OCI-LY1 (cell line): ENCODE data around the gene UBR3.

Source experiments
- CTCF ChIP-seq: fragments of 200-600 bp; sonication (generic), shearing (Covaris generic); IDR thresholded peaks from 2 replicates; pipeline ENCODE4 v1.5.1; 2017; ENCODE audit warnings: mild to moderate bottlenecking, antibody characterized with exemption, low read length, moderate library complexity, mixed read lengths
- EZH2 ChIP-seq: fragments of 200-600 bp; sonication (generic), shearing (Covaris generic); IDR thresholded peaks from 2 replicates; pipeline ENCODE4 v1.8.0; 2017; ENCODE audit warnings: borderline replicate concordance, mixed run types, mild to moderate bottlenecking, antibody characterized with exemption, low read length, moderate library complexity, mixed read lengths

- TF ChIP-seq CTCF (no peak), EZH2 (no peak)
These were observed 38.2 kb downstream of the UBR3 start for GRCh38 chr2:169865492-169865891.
